ENCODE data around the gene CA9.

The CA9 gene

DNA sequence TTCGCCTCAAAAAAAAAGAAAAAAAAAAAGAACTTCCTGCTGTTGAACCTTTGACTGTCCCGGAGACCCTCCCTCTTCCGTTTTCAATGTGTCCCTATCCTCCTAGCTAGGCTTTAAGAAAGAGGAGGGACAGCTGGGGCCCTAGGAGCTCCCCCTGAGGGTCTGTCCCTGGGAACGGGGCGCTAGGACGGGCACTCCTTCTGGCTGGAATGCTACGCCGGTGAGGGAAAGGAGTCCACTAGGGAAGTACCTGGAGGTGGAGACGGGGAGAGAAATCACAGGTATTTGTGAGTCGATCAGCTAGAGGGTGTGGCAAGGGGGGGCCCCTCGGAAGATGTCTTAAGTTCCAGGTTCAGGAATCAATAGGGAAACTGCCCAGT, 27.6 kb upstream of the CA9 start:
- TF ChIP-seq, protein P1, sequence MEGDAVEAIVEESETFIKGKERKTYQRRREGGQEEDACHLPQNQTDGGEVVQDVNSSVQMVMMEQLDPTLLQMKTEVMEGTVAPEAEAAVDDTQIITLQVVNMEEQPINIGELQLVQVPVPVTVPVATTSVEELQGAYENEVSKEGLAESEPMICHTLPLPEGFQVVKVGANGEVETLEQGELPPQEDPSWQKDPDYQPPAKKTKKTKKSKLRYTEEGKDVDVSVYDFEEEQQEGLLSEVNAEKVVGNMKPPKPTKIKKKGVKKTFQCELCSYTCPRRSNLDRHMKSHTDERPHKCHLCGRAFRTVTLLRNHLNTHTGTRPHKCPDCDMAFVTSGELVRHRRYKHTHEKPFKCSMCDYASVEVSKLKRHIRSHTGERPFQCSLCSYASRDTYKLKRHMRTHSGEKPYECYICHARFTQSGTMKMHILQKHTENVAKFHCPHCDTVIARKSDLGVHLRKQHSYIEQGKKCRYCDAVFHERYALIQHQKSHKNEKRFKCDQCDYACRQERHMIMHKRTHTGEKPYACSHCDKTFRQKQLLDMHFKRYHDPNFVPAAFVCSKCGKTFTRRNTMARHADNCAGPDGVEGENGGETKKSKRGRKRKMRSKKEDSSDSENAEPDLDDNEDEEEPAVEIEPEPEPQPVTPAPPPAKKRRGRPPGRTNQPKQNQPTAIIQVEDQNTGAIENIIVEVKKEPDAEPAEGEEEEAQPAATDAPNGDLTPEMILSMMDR (IDR thresholded peaks at IDR 0.05): no peak
- H3K4me3 Mint-ChIP-seq: peak overlapping the region; percentile 90
- peak; percentile 55 for DNase-seq

DNA sequence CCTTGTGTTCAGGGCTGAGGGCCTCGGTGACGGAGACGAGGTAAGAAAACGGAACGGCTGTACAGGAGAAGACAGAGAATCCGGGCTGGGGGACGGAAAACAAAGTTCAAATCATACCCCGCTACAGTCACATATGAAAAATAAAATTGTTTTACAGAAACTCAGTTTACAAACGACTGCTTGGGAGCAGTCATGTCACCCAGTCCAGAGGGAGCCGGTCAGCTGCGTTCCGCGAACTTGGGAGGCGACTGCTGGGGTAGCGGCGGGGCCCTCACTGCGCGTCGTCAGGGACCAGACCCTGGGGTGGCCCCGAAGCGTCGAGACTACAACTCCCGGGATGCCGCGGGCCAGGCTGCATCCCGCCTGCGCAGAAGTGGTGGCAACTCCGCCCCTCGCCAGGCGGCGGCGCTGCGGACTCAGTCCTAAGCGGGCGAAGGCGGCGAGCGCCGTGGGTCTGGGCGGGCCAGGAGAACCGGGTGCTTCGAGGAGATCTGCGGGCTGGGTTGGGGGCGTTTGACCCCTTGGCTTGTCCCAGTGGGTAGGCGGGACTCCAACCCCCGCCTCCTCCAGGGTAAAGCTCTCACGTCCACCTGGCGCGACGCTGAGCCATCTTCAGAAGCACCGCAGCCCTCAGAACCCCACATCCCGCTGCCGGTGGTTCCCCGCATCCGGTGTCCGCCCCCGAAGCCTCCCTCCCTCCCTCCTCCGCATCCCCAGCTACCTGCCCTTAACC, 27.0 kb upstream of the CA9 start:
- TF ChIP-seq, protein P1 (IDR thresholded peaks at IDR 0.05): peak; percentile 92

More for the DNA sequence above, 27.6 kb upstream of the CA9 start:
- Mint-ChIP-seq H3K4me1 (peaks cover 40% of the 10 kb centered on the region), H3K36me3 (ENCODE audit: low read depth) (peaks cover 10% of the 10 kb centered on the region), H3K9me3 (peaks cover 7% of the 10 kb centered on the region), H3K27ac (peak overlapping the region; percentile 86), H3K27me3 (ENCODE audit: low read depth, poor library complexity) (peaks cover 6% of the 10 kb centered on the region)

DNA sequence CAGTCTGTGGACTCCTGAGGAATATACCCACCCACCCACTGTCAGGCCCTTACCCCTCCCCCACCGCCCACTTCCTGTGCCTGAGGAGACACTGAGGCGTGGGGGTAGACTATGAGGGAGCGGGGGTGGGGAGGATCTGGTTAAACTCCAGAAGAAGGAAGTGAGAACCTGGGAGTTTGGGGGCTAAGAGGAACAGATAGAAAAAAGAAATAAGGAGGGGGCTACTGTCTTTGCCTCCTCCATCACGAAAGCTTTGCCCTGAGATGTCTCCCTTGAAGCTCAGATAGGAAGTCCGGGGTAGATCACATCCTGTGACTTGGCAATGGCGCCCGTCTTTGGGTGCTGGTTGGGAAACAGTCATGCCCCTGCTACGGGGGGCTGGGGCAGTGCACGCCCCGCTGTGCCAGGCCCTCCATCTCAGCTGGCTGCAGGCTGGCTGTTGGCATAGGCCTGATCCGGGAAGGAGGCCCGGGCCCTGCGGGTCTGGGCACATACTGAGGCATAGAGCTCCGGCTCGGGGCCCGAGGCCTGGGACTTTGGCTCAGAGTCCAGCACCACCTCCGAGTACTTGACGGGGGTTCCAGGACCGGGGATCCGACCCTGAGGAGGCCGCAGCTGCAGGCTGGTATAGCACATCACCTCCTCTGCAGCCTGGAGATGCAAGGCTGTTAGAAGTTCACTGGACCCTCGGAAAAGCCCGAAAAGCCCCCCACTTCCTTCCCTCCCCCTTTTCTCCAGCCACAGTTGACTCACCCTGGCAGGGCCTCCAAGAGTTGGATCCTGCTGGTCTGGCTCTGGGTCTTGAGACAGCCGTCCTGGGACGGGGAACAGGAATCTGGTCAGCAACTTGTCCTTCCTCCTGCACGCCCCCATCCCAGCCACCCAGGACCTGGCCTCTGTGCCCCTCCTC, 24.0 kb upstream of the CA9 start:
- H3K27ac Mint-ChIP-seq: no peak overlapping the region
- peaks cover 9% of the 10 kb centered on the region for H3K27me3 Mint-ChIP-seq (ENCODE audit: low read depth, poor library complexity)
- H3K4me1 Mint-ChIP-seq: peaks cover 36% of the 10 kb centered on the region
- H3K36me3 Mint-ChIP-seq (ENCODE audit: low read depth): no peaks in the 10 kb centered on the region
- H3K9me3 Mint-ChIP-seq: no peaks in the 10 kb centered on the region
- no peak for DNase-seq
- no peak overlapping the region for H3K4me3 Mint-ChIP-seq
- TF ChIP-seq, protein P1 (IDR thresholded peaks at IDR 0.05): no peak

More for the DNA sequence above, 27.0 kb upstream of the CA9 start:
- Mint-ChIP-seq H3K27ac (peak overlapping the region; percentile 86), H3K27me3 (ENCODE audit: low read depth, poor library complexity) (peaks cover 3% of the 10 kb centered on the region), H3K4me1 (peaks cover 40% of the 10 kb centered on the region), H3K36me3 (ENCODE audit: low read depth) (peaks cover 5% of the 10 kb centered on the region), H3K4me3 (peak overlapping the region; percentile 90), H3K9me3 (peaks cover 1% of the 10 kb centered on the region)
- DNase-seq: peak; percentile 97

DNA sequence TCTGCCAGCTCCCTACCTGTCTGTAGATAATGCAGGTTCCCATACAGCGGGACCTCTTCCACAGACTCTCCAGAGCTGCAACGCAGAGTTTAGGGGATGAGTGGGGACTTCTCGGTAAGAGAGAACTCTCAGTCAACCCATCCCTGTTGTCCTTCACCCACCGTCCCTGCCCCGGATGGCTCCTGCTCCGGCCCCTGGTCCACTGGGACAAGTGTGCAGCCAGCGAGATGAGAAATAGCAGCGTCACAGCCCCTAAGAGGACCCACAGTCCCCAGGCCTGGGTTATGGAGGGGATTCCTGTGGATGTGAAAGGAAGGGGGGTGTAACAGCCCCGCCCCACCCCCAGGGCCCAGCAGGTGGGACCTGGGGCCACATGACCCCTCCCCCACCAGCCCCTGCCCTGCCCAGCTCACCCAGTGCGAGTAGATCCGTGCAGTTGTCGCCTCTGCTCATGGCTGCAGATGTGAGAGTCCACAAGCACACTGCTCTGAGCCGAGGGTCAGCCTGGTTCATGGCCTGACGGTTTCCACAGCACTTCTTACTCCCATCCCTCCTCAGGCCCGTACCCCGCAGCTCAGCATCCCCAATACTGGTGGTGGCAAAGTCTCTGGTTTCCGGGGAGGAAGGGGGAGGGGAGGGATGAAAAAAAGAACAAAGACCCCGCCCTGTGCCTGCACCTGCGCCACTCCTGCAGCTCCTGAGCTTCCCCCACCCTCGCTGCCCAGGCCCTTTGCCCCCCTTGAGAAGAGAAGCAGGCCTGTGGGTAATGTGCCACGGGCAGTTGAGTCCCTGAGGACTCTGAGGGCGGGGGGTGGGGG, 23.2 kb upstream of the CA9 start, which contains the start of gene SIT1:
TSS of gene SIT1 (minus strand) at position 591 of the 818 bp plus-strand sequence. CDS start at position 513, 78 bp downstream.
- TF ChIP-seq, protein P1 (IDR thresholded peaks at IDR 0.05): no peak
- H3K4me1 Mint-ChIP-seq: peaks cover 34% of the 10 kb centered on the region
- peaks cover 9% of the 10 kb centered on the region for H3K27me3 Mint-ChIP-seq (ENCODE audit: low read depth, poor library complexity)
- H3K4me3 Mint-ChIP-seq: no peak within 1 kb of the TSS
- no peak for DNase-seq
- no peaks in the 10 kb centered on the region for H3K9me3 Mint-ChIP-seq
- H3K27ac Mint-ChIP-seq: no peak within 1 kb of the TSS
- no peaks in the 10 kb centered on the region for H3K36me3 Mint-ChIP-seq (ENCODE audit: low read depth)

DNA sequence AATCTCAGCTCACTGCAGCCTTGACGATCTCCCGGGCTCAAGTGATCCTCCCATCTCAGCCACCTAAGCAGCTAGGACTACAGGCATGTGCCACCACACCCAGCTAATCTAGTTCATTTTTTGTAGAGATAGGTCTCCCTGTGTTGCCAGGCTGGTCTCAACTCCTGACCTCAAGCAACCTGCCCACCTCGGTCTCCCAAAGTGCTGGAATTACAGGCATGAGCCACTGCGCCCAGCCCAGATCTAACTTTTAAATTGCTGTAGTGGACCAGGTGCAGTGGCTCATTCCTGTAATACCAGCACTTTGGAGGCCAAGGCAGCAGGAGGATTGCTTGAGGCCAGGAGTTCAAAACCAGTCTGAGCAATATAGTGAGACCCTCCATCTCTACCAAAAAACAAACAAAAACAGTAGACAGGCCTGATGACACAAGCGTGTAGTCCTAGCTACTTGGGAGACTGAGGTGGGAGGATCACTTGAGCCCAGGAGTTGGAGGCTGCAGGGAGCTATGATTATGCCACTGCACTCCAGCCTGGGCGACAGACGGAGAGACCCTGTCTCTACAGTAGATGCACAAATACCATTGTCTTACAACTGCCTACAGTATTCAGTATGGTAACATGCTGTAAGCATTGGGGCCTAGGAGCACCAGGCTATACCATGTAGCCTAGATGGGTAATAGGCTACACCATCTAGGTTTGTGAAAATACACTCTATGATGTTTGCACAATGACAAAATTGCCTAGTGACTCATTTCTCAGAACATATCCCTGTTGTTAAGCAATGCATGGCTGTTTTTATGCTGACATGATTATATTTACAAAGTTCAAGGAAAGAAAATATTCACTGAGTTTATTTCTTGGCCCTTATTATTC, 21.5 kb upstream of the CA9 start:
- H3K4me3 Mint-ChIP-seq: no peak overlapping the region
- H3K27ac Mint-ChIP-seq: no peak overlapping the region
- TF ChIP-seq, protein P1 (IDR thresholded peaks at IDR 0.05): no peak
- DNase-seq: no peak
- H3K4me1 Mint-ChIP-seq: peaks cover 37% of the 10 kb centered on the region
- H3K9me3 Mint-ChIP-seq: no peaks in the 10 kb centered on the region
- no peaks in the 10 kb centered on the region for H3K36me3 Mint-ChIP-seq (ENCODE audit: low read depth)
- peaks cover 12% of the 10 kb centered on the region for H3K27me3 Mint-ChIP-seq (ENCODE audit: low read depth, poor library complexity)

Data from nephron progenitor cell (in vitro differentiated cells).